ENCODE data around the gene PRSS2. TPM values are rescaled to one million over a fixed set of nuclear protein-coding genes. Genes with fewer than 3 reads are reported as not detected.

Gene PRSS2
- polyA plus RNA-seq, 1 of the 3 experiments (the other 2 are of a cell fraction): not detected

DNA sequence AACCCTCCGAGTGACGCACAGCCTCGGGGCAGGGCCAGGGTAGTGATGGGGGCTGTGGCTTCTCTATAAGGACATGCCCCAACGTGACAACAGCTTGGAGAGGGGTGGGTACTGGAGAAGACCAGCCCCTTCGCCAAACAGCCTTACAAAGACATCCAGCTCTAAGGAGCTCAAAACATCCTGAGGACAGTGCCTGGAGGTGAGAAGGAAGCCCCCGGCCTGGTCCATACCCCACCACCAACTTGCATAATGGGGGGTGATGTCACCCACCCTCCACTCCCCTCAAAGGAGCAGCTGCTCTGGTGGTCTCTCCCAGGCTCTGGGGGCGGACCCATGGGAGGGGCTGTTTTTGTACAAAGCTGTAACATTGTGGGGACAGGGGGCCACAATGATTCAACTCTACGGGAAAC lies 15.1 kb downstream of the PRSS2 start:
- Histone ChIP-seq H3K4me2 (no peak overlapping the region), H3K4me3 (ENCODE audit: low read depth in 2 of 2, low read length in 1 of 2) (no peak overlapping the region), H3K9me2 (no peaks in the 10 kb centered on the region), H3K27me3 (ENCODE audit: insufficient read depth) (peaks cover 22% of the 10 kb centered on the region), H3K9me3 (no peaks in the 10 kb centered on the region), H3K79me2 (ENCODE audit: insufficient read depth) (no peaks in the 10 kb centered on the region), H3K9ac (no peak overlapping the region), H3K36me3 (replicated peaks in 1 of 2; ENCODE audit: control insufficient read depth in 1 of 2, insufficient read depth in 2 of 2, low read length in 1 of 2) (no peaks in the 10 kb centered on the region), H3F3A (replicated peaks; ENCODE audit: insufficient read depth) (no peaks in the 10 kb centered on the region), H2AFZ (ENCODE audit: low read depth) (no peak overlapping the region), H3K27ac (ENCODE audit: low read depth in 2 of 2, low read length in 1 of 2) (no peak overlapping the region), H4K20me1 (ENCODE audit: insufficient read depth) (no peaks in the 10 kb centered on the region), H3K4me1 (ENCODE audit: control insufficient read depth in 1 of 2, insufficient read depth in 2 of 2, low read depth in 1 of 2, low read length in 1 of 2) (no peaks in the 10 kb centered on the region; a peak in 1 of 4 replicates)
- no peak for DNase-seq
- POLR2A ChIA-PET: no interaction called here
- 61% methylated on average over 8 of the region's 8 CpGs for WGBS (ENCODE audit: low lambda C conversion rate)
- TF ChIP-seq MEF2A (IDR thresholded peaks at IDR 0.05; ENCODE audit: borderline replicate concordance, low read depth) (no peak), GATA2 (CRISPR knock-in tag; IDR thresholded peaks at IDR 0.05) (no peak), EZH2phosphoT487 (IDR thresholded peaks at IDR 0.05; ENCODE audit: borderline replicate concordance, low read depth) (no peak), RXRA (IDR thresholded peaks at IDR 0.05; ENCODE audit: borderline replicate concordance, low read depth) (no peak), NRF1 (IDR thresholded peaks at IDR 0.05; ENCODE audit: low read depth, low read length) (no peak), POLR2AphosphoS5 (IDR thresholded peaks at IDR 0.05; ENCODE audit: low read depth, low read length) (no peak), TEAD4 (IDR thresholded peaks at IDR 0.05; ENCODE audit: borderline replicate concordance, insufficient read depth) (no peak), SIN3A (IDR thresholded peaks at IDR 0.05; ENCODE audit: borderline replicate concordance, low read depth, low read length) (no peak), GABPA (IDR thresholded peaks at IDR 0.05; ENCODE audit: low read depth) (no peak), SMC3 (IDR thresholded peaks at IDR 0.05; ENCODE audit: low read depth, low read length) (no peak), FOXM1 (IDR thresholded peaks at IDR 0.05; ENCODE audit: low read depth) (no peak), TAF1 (IDR thresholded peaks at IDR 0.05; ENCODE audit: borderline replicate concordance, low read depth, low read length) (no peak), ELF1 (IDR thresholded peaks at IDR 0.05) (no peak)
- TF ChIP-seq, protein P1, sequence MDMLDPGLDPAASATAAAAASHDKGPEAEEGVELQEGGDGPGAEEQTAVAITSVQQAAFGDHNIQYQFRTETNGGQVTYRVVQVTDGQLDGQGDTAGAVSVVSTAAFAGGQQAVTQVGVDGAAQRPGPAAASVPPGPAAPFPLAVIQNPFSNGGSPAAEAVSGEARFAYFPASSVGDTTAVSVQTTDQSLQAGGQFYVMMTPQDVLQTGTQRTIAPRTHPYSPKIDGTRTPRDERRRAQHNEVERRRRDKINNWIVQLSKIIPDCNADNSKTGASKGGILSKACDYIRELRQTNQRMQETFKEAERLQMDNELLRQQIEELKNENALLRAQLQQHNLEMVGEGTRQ (IDR thresholded peaks at IDR 0.05; ENCODE audit: borderline replicate concordance, low read depth, low read length): no peak
- TF ChIP-seq, protein P2, sequence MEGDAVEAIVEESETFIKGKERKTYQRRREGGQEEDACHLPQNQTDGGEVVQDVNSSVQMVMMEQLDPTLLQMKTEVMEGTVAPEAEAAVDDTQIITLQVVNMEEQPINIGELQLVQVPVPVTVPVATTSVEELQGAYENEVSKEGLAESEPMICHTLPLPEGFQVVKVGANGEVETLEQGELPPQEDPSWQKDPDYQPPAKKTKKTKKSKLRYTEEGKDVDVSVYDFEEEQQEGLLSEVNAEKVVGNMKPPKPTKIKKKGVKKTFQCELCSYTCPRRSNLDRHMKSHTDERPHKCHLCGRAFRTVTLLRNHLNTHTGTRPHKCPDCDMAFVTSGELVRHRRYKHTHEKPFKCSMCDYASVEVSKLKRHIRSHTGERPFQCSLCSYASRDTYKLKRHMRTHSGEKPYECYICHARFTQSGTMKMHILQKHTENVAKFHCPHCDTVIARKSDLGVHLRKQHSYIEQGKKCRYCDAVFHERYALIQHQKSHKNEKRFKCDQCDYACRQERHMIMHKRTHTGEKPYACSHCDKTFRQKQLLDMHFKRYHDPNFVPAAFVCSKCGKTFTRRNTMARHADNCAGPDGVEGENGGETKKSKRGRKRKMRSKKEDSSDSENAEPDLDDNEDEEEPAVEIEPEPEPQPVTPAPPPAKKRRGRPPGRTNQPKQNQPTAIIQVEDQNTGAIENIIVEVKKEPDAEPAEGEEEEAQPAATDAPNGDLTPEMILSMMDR (IDR thresholded peaks at IDR 0.05): no peak
- TF ChIP-seq, protein P3, sequence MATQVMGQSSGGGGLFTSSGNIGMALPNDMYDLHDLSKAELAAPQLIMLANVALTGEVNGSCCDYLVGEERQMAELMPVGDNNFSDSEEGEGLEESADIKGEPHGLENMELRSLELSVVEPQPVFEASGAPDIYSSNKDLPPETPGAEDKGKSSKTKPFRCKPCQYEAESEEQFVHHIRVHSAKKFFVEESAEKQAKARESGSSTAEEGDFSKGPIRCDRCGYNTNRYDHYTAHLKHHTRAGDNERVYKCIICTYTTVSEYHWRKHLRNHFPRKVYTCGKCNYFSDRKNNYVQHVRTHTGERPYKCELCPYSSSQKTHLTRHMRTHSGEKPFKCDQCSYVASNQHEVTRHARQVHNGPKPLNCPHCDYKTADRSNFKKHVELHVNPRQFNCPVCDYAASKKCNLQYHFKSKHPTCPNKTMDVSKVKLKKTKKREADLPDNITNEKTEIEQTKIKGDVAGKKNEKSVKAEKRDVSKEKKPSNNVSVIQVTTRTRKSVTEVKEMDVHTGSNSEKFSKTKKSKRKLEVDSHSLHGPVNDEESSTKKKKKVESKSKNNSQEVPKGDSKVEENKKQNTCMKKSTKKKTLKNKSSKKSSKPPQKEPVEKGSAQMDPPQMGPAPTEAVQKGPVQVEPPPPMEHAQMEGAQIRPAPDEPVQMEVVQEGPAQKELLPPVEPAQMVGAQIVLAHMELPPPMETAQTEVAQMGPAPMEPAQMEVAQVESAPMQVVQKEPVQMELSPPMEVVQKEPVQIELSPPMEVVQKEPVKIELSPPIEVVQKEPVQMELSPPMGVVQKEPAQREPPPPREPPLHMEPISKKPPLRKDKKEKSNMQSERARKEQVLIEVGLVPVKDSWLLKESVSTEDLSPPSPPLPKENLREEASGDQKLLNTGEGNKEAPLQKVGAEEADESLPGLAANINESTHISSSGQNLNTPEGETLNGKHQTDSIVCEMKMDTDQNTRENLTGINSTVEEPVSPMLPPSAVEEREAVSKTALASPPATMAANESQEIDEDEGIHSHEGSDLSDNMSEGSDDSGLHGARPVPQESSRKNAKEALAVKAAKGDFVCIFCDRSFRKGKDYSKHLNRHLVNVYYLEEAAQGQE (IDR thresholded peaks at IDR 0.05; ENCODE audit: low read depth, low read length): no peak
- TF ChIP-seq, protein P4, sequence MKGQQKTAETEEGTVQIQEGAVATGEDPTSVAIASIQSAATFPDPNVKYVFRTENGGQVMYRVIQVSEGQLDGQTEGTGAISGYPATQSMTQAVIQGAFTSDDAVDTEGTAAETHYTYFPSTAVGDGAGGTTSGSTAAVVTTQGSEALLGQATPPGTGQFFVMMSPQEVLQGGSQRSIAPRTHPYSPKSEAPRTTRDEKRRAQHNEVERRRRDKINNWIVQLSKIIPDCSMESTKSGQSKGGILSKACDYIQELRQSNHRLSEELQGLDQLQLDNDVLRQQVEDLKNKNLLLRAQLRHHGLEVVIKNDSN (IDR thresholded peaks at IDR 0.05; ENCODE audit: borderline replicate concordance, low read depth): no peak
- TF ChIP-seq, protein P5, sequence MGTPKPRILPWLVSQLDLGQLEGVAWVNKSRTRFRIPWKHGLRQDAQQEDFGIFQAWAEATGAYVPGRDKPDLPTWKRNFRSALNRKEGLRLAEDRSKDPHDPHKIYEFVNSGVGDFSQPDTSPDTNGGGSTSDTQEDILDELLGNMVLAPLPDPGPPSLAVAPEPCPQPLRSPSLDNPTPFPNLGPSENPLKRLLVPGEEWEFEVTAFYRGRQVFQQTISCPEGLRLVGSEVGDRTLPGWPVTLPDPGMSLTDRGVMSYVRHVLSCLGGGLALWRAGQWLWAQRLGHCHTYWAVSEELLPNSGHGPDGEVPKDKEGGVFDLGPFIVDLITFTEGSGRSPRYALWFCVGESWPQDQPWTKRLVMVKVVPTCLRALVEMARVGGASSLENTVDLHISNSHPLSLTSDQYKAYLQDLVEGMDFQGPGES (IDR thresholded peaks at IDR 0.05; ENCODE audit: low read depth, low read length): no peak
- TF ChIP-seq, protein P6, sequence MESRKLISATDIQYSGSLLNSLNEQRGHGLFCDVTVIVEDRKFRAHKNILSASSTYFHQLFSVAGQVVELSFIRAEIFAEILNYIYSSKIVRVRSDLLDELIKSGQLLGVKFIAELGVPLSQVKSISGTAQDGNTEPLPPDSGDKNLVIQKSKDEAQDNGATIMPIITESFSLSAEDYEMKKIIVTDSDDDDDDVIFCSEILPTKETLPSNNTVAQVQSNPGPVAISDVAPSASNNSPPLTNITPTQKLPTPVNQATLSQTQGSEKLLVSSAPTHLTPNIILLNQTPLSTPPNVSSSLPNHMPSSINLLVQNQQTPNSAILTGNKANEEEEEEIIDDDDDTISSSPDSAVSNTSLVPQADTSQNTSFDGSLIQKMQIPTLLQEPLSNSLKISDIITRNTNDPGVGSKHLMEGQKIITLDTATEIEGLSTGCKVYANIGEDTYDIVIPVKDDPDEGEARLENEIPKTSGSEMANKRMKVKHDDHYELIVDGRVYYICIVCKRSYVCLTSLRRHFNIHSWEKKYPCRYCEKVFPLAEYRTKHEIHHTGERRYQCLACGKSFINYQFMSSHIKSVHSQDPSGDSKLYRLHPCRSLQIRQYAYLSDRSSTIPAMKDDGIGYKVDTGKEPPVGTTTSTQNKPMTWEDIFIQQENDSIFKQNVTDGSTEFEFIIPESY (IDR thresholded peaks at IDR 0.05; ENCODE audit: borderline replicate concordance, low read depth): no peak
- CTCF ChIA-PET: interaction anchor here (0.6 to 19.8 kb wide), 11 partner anchors 11 to 429 kb away, joined by 3 to 488 read pairs (median 5); no protein-coding TSS in a partner anchor
